Measurements from ENCODE around the gene HCN2.

The HCN2 gene

GRCh38 chr19:641702-642101 lies 52.0 kb downstream of the HCN2 start:
- no peak for DNase-seq

DNA sequence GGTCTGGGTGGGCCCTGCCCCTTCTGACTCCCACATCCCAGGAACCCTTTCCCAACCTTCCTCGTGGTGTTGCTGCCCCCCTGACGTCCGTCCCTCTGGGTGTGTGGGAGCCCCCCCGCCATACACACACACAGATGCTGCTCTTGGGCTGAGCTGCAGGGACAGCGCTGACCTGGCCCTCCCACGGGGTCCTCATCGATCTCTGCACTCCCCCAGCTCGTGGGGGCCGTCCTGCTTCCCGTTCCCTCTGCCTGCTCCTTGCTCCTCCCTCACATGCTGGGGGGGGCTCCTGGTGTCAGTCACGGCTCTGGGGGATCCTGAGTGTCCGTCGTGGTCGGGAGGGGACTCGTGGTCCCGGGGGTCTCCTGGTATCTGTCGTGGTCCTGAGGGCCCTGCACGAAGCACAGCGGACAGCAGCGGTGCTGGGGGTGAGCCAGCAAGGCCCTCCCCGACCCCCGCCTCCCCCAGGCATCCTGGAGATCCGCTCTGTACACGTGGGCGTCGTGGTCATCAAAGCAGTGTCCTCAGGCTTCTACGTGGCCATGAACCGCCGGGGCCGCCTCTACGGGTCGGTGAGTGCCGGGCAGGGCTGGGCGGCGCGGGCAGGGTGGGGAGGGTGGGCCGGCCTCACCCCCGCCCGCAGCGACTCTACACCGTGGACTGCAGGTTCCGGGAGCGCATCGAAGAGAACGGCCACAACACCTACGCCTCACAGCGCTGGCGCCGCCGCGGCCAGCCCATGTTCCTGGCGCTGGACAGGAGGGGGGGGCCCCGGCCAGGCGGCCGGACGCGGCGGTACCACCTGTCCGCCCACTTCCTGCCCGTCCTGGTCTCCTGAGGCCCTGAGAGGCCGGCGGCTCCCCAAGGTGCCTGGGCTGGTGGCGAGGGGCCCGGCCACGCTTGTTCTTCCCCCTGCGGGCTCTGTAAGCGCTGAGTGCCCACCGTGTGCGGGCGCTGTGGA lies 53.4 kb downstream of the HCN2 start:
- no peak for DNase-seq

DNA sequence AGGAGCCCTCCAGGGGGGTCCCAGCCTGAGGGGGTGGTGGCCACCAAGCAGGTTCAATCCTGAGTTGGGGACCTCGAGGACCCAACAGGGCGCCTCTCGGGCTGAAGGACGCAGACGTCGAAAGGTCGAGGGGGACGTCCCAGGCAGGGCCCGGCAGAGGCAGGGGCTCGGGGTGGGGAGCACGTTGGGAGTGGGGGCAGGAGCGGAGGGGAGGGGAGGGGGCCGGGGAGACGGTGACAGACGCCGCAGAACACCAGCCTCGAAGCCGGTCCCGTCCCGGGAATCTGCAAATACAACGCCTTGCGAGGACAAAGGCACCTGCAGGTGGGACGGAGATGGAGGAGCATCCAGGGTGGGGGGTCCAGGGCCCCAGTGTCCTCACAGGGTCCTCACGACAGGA lies 54.1 kb downstream of the HCN2 start:
- DNase-seq = no peak

DNA sequence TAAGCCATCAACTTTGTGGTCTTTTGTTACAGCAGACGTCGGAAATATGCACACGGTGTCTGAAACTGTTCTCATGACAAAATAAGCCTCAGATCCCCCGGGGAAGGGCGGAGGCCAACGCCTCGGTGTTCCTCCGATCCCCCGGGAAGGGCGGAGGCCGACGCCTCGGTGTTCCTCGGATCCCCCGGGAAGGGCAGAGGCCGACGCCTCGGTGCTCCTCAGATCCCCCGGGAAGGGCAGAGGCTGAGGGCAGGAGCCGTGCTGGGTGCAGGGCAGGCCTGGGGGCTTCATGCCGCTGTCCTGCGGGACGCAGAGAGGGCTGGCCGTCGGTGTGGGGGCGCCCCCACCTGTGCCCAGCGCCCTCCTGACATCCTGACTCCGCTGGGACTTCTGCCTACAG lies 54.7 kb downstream of the HCN2 start:
- DNase-seq = no peak

GRCh38 chr19:644789-645188 lies 55.1 kb downstream of the HCN2 start:
- no peak for DNase-seq

GRCh38 chr19:645912-646778 lies 56.5 kb downstream of the HCN2 start:
- no peak for DNase-seq

GRCh38 chr19:646779-647565 lies 57.3 kb downstream of the HCN2 start:
- no peak for DNase-seq

DNA sequence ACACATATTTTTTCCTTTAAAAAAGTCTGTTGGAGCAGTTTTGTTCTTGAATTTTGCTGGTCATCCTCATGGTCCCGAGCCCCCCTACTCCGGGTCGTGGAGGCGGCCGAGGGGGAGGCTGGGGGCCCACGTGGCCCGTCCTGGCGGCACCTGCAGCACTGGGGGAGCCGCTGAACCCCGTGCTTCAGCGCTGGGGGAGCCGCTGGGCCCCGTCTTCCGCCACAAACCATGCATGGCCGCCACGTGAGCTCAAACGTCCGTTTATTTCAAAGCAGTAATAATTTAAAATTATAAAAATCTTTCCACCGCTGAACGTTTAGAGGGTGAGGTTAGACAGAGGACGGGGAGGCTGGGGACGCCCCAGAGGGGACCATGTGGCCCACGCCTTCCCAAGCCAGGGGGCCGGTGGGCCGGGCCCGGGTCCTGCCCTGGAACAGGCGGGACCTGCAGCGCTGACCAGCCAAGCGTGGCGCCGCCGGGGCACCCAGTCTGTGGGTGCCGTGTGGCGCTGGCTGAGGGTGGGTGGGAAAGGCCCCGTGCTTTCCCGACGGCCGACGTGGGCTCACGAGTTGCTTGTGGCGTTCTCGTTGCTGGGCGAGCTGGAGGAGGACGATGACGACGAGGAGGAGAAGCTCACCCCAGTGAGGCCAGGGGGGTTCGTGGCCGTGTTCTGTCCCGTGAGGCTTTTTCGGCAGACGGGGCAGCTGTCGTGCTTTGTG lies 58.0 kb downstream of the HCN2 start:
- no peak for DNase-seq

GRCh38 chr19:648305-648704 lies 58.6 kb downstream of the HCN2 start:
- no peak for DNase-seq

- DNase-seq = no peak
Observed at GRCh38 chr19:648904-649801, 59.5 kb downstream of the HCN2 start.

DNA sequence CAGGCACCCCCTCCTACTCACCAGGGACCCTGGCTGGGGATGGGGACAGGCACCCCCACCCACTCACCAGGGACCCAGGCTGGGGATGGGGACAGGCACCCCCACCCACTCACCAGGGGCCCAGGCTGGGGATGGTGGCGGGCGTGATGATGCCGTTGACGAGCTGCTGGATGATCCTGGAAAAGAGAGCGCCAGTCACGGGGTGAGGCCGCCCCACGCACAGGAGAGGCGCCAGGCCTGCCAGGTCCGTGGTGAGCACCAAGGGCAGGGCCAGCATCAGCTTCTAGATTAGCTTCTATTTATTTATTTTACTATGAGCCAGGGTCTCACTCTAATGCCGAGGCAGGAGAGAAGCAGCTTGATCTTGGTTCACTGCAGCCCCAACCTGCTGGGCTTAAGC lies 60.4 kb downstream of the HCN2 start:
- no peak for DNase-seq

GRCh38 chr19:651114-651818 lies 61.6 kb downstream of the HCN2 start:
- no peak for DNase-seq

DNA sequence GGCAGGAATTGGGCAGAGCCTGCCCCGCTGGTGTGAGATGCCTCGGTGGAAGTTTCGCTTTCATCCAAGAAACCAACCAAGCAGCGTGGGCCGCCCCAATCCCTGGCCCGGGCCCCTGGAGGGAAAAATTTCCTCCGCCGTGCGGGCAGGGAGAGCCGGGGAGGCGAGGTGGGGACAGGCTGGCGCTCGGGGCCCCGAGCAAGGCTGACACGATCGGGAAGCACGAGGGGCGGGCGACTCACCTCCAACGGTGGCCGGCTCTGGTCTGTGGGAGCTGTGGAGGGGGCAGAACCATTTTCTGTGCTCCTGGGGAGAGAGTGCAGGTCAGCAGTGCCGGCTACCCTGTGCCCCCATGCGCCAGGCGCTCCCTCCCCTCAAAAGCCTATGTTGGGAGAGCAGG lies 62.3 kb downstream of the HCN2 start:
- no peak for DNase-seq

- DNase-seq = no peak
Observed at GRCh38 chr19:652467-653389, 63.0 kb downstream of the HCN2 start.

- no peak for DNase-seq
Observed at GRCh38 chr19:653425-653824, 63.7 kb downstream of the HCN2 start.

- DNase-seq = no peak
Observed at GRCh38 chr19:655691-656090, 66.0 kb downstream of the HCN2 start.

DNA sequence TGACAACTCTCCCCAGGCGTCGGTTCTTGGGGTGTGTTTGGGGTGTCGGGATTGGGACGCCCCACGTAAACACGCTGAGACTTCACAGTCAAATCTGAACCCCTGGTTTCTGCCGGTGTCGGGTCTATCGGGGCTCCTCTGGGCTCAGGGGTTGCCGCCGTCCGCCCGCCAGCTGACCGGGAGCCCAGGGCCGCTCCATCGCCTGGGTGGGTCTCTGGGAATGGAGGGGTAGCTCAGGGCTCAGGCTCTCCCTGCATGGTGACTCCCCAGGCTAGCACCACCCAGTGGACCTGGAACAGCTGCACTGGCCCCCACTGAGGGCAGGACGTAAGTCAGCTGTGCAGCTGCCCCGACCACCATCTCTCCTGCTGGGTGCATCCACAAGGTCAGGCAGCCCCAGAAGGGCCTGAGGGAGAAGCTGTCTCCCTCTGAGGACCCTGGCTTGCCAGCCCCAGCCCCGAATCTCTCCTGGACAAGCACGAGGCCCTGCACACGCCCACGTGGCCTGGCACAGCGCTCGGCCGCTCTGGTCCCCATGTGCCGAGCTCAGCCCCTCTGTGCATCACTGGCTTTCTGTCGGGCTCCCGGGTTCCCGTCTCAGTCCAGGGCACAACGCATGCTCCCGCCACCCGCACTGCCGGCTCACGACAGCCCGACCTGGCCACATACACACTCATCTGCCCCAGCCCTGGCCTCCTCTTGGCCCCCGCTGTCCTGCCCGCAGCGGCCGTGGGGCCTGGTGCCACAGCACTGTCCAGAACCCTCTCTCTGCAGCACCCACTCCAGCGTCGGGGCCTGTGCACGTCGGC lies 67.3 kb downstream of the HCN2 start:
- DNase-seq = no peak

DNA sequence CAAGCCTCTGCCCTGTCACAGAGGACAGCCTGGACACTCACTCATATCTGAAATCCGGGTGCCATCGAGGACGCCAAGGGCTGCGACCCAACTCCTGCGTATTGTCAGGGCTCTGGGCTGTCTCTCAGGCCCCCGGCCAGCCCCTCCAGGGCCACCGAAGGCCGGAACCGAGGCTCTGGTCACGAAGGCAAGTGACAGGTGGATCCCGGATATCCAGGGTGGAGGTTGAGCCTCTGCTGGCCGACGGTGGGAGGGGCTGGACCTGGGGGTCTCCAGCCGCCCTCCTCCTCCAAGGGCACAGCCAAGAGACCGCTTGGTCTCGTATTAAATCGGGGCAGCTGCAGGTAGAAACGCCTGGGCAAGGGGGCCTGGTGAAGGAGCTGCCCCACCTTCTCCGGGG lies 67.9 kb downstream of the HCN2 start:
- DNase-seq = no peak
